Kasumi-1 (cell line): ENCODE measurements around the gene NLK.

Experiments used
- DNase-seq, 2 experiments: peaks; one replicate each; lab custom pipeline; 2025; lab: John Stamatoyannopoulos, UW

NLK gene

GRCh38 chr17:28040406-28040805 is 2.1 kb upstream of the NLK start:
- DNase-seq = no peak

- DNase-seq = peak; percentile 99
Measured at GRCh38 chr17:28041068-28041843, 1.2 kb upstream of the NLK start.

GRCh38 chr17:28041844-28042656 is 427 bp upstream of the NLK start:
- DNase-seq = peak in 1 of 2 experiments; percentile 51

GRCh38 chr17:28042721-28043291 is 329 bp downstream of the NLK start:
- no peak for DNase-seq

GRCh38 chr17:28043296-28043695 is 819 bp downstream of the NLK start:
- DNase-seq = no peak

- DNase-seq = no peak
Measured at GRCh38 chr17:28043741-28044140, 1.3 kb downstream of the NLK start.

- DNase-seq = no peak
Measured at GRCh38 chr17:28045304-28045703, 2.8 kb downstream of the NLK start.

GRCh38 chr17:28046034-28046825 is 3.8 kb downstream of the NLK start:
- DNase-seq = no peak

GRCh38 chr17:28047806-28048205 is 5.3 kb downstream of the NLK start:
- DNase-seq = no peak

GRCh38 chr17:28049071-28049470 is 6.6 kb downstream of the NLK start:
- DNase-seq = no peak

GRCh38 chr17:28053044-28053670 is 10.7 kb downstream of the NLK start:
- DNase-seq = no peak

- no peak for DNase-seq
Measured at GRCh38 chr17:28053725-28054124, 11.2 kb downstream of the NLK start.

GRCh38 chr17:28055546-28056275 is 13.2 kb downstream of the NLK start:
- DNase-seq = no peak

GRCh38 chr17:28056276-28056620 is 13.8 kb downstream of the NLK start:
- DNase-seq = no peak

GRCh38 chr17:28057731-28058246 is 15.3 kb downstream of the NLK start:
- no peak for DNase-seq

GRCh38 chr17:28059675-28060074 is 17.2 kb downstream of the NLK start:
- no peak for DNase-seq

GRCh38 chr17:28065706-28066105 is 23.2 kb downstream of the NLK start:
- DNase-seq = peak in 1 of 2 experiments; percentile 10

- no peak for DNase-seq
Measured at GRCh38 chr17:28069061-28069460, 26.6 kb downstream of the NLK start.

- DNase-seq = no peak
Measured at GRCh38 chr17:28071179-28071578, 28.7 kb downstream of the NLK start.

- no peak for DNase-seq
Measured at GRCh38 chr17:28071891-28072606, 29.6 kb downstream of the NLK start.
